PC-9 (cell line): Measurements from ENCODE around the gene EXTL1.

Source experiments
- EZH2 ChIP-seq: fragments of 200-600 bp; sonication (generic); IDR thresholded peaks from 2 replicates; pipeline ENCODE4 v1.8.0; 2017; ENCODE audit warnings: antibody characterized with exemption, low read depth
- TF ChIP-seq, protein P1 (sequence below): fragments of 200-600 bp; sonication (generic); conservative IDR thresholded peaks from 2 replicates; pipeline ENCODE4 v1.6.1; 2017; ENCODE audit warnings: mixed run types, antibody characterized with exemption, mild to moderate bottlenecking, moderate library complexity

DNA sequence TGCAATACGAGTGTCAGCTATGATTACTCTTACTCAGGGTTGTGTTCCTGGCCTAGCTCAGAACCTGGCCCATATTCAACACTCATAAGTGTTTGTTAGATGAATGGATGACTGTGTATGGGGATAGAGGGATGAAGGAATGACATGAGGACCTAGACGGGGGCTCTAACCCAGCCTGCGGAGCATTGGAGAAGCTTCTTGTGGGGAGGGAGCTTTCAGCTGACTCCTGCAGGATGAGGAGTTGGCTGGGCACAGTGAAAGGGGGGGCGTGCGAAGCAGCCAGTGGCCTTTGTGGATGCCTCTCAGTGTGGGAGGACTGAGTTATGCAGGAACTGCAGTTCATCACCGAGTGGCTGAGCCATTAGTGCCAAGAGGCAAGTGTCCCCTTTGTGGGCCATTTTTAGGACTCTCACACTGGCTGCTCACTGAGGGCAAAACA lies 1.2 kb upstream of the EXTL1 start:
- no peak for TF ChIP-seq EZH2
- TF ChIP-seq, protein P1, sequence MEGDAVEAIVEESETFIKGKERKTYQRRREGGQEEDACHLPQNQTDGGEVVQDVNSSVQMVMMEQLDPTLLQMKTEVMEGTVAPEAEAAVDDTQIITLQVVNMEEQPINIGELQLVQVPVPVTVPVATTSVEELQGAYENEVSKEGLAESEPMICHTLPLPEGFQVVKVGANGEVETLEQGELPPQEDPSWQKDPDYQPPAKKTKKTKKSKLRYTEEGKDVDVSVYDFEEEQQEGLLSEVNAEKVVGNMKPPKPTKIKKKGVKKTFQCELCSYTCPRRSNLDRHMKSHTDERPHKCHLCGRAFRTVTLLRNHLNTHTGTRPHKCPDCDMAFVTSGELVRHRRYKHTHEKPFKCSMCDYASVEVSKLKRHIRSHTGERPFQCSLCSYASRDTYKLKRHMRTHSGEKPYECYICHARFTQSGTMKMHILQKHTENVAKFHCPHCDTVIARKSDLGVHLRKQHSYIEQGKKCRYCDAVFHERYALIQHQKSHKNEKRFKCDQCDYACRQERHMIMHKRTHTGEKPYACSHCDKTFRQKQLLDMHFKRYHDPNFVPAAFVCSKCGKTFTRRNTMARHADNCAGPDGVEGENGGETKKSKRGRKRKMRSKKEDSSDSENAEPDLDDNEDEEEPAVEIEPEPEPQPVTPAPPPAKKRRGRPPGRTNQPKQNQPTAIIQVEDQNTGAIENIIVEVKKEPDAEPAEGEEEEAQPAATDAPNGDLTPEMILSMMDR, result no peak
